Thyroid gland (tissue), 4 donors: ENCODE data around the gene CRAT. TPM values are rescaled to one million over a fixed set of nuclear protein-coding genes. Genes with fewer than 3 reads are reported as not detected.

Experiments
- DNase-seq, 2 donors: peaks; one replicate each; pipeline ENCODE4 v3.0.0-alpha.2; 2019
- H3K27ac ChIP-seq, 3 donors: fragments of 200-600 bp; sonication (generic); 1 replicate in 2 of 3; 2 replicates in 1 of 3; pipeline ENCODE4 v1.5.1; 2016 to 2019; ENCODE audit warnings: mild to moderate bottlenecking in 1 of 3, moderate library complexity in 1 of 3
- H3K27me3 ChIP-seq: fragments of 200-600 bp; sonication (generic); one replicate; pipeline ENCODE4 v1.5.1; 2019
- H3K36me3 ChIP-seq, 2 donors: fragments of 200-600 bp; sonication (generic); one replicate each; pipeline ENCODE4 v1.5.1; 2016 to 2019
- H3K4me1 ChIP-seq, 2 donors: fragments of 200-600 bp; sonication (generic); one replicate each; pipeline ENCODE4 v1.5.1; 2017 to 2019
- H3K4me3 ChIP-seq, 3 donors: fragments of 200-600 bp; sonication (generic); replicated peaks in 1 of 3; 1 replicate in 2 of 3; 2 replicates in 1 of 3; pipeline ENCODE4 v1.5.1; 2016; ENCODE audit warnings: mild to moderate bottlenecking in 1 of 3
- H3K9me3 ChIP-seq: fragments of 200-600 bp; sonication (generic); one replicate; pipeline ENCODE4 v1.5.1; 2017
- POLR2A ChIP-seq, 2 donors: fragments of 450-650 bp; IDR thresholded peaks; one replicate each; pipeline ENCODE4 v1.6.1; 2017; ENCODE audit warnings: antibody characterized with exemption in 2 of 2, mild to moderate bottlenecking in 2 of 2, moderate library complexity in 1 of 2
- WGBS, 2 donors: methylation state at CpG; one replicate each; pipeline ENCODE4 v1.1.5; 2017; 5-methylcytosine and 5-hydroxymethylcytosine counted together
- intact Hi-C: fragments of 100-400 bp; cut with DNase I; formaldehyde crosslinking; loops from one replicate; pipeline ENCODE4 v1.15.1; 2023
- total RNA-seq, 4 donors: library from RNA; depleted of rRNA; stranded (reverse); fragments of >200 nt; gene quantifications; one replicate each; pipeline ENCODE4 v1.2.3, GENCODE V29; 2016
- TF ChIP-seq, protein P1 (sequence below), 6 experiments: fragments of 200-600 bp in 3 of 6; fragments of 450-650 bp in 3 of 6; sonication (generic) in 3 of 6; IDR thresholded peaks; one replicate each; pipeline ENCODE4 v1.5.1; 2016 to 2019; ENCODE audit warnings: antibody characterized with exemption in 6 of 6, mild to moderate bottlenecking in 2 of 6, inconsistent platforms in 1 of 6, moderate library complexity in 1 of 6

The CRAT gene
- total RNA-seq, 4 donors from 2014 or later, result 44.0 to 59.0 (median 54.1) TPM

DNA sequence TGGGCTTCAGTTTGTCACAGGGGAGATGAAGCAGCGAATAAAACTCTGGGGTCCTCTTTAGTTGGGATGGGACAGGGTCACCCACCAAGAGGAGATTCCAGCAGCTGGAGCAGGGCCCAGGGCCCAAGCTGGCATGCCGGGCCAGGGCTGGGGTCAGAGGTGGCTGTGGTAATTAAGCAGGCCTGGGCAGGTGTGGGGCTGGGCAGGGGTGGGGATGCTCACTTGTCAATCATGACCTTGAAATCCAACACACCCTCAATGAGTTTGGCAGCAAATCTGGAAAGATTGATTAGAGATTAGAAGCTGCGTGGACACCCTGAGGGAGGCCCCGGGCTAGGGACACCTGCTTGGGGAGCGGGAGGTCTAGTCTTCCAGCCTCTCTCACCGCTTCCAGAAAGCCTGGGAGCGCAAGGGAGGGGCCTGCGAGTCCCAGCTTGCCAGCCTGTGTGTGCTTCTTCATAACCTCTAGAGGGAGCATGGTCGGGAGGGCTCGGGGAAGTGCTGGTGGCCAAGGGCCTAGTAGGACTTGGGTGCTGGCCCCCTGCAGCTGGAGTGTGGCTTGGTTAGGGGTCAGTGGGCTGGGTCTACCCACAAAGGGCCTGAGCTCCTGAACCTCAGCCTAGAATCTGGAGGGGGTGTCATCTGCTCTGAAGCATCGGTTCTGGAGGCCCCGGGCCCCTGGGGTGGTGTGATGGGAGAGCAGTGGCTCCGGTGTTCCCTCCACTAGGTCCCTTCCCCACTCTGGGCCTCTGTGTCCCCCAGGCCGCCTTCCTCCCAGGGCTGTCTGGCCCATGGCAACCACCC, 7.6 kb downstream of the CRAT start:
- peak; percentile 36 to 40 for DNase-seq
- no peak overlapping the region for H3K27ac ChIP-seq
- H3K36me3 ChIP-seq, result peaks cover 4 to 6% of the 10 kb centered on the region in 2 donors
- H3K9me3 ChIP-seq, result no peaks in the 10 kb centered on the region
- H3K4me1 ChIP-seq, result no peaks in the 10 kb centered on the region
- intact Hi-C loops, result no loop called here
- no peaks in the 10 kb centered on the region for H3K27me3 ChIP-seq
- TF ChIP-seq POLR2A (IDR thresholded peaks at IDR 0.05), result no peak
- TF ChIP-seq, protein P1, sequence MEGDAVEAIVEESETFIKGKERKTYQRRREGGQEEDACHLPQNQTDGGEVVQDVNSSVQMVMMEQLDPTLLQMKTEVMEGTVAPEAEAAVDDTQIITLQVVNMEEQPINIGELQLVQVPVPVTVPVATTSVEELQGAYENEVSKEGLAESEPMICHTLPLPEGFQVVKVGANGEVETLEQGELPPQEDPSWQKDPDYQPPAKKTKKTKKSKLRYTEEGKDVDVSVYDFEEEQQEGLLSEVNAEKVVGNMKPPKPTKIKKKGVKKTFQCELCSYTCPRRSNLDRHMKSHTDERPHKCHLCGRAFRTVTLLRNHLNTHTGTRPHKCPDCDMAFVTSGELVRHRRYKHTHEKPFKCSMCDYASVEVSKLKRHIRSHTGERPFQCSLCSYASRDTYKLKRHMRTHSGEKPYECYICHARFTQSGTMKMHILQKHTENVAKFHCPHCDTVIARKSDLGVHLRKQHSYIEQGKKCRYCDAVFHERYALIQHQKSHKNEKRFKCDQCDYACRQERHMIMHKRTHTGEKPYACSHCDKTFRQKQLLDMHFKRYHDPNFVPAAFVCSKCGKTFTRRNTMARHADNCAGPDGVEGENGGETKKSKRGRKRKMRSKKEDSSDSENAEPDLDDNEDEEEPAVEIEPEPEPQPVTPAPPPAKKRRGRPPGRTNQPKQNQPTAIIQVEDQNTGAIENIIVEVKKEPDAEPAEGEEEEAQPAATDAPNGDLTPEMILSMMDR (IDR thresholded peaks at IDR 0.05), result peak in 3 of 6 experiments; percentile 12 to 44 (median 23)
- H3K4me3 ChIP-seq, result no peak overlapping the region
- 60 to 64% methylated on average over 10 to 11 of the region's 14 CpGs for WGBS, 2 donors

DNA sequence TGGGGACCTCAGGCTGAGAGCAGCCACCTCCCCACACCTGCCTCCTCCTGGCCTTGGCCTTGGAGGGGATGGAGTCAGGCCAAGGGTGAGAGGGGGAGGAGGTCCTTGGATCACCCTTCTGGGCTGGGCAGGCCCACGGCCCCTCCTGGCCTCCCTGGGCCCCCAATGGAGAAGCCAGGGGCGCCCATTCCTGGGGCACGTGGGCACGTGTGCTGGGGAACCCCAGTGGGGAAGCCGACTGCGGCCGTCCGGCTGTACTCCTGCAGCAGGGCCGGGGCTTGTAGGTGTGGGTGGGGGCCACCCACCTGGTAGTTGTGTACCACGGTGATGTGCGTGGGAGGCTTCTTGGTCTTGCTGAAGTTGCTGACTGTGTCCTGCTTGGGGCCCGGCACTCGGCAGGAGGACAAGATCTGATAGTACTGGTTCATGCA, 8.5 kb downstream of the CRAT start:
- 90% methylated on average over 13 of the region's 13 CpGs; no CpG with 5 or more reads in 1 of the 2 donors for WGBS, 2 donors
- no peak for TF ChIP-seq POLR2A (IDR thresholded peaks at IDR 0.05)
- TF ChIP-seq, protein P1 (IDR thresholded peaks at IDR 0.05), result no peak
- no peaks in the 10 kb centered on the region for H3K27me3 ChIP-seq
- H3K27ac ChIP-seq, result no peak overlapping the region
- intact Hi-C loops, result no loop called here
- H3K4me1 ChIP-seq, result no peaks in the 10 kb centered on the region
- H3K4me3 ChIP-seq, result no peak overlapping the region
- H3K36me3 ChIP-seq, result peaks cover 0 to 5% of the 10 kb centered on the region in 2 donors
- no peaks in the 10 kb centered on the region for H3K9me3 ChIP-seq
- no peak for DNase-seq

DNA sequence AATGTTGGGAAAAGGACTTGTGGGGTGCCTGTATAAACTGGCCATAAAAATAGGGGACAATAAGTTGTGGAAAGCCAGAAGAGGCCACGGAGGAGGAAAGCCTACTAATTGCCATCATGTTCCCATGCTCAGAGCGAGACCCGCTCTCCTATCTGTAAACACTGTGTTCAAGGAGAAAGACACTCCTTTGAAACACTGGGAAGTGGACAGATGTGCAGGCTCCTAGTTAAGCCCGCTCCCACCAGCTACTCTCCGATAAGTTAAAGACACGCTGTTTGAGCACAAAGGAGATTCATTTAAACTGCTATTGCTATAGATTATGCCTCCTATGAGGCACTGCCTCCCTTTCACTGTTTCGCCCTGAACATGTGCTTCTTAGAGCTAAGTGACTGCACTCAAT, 9.3 kb downstream of the CRAT start:
- Histone ChIP-seq H3K4me1 (no peaks in the 10 kb centered on the region), H3K27ac (no peak overlapping the region), H3K27me3 (no peaks in the 10 kb centered on the region), H3K9me3 (no peaks in the 10 kb centered on the region), H3K4me3 (no peak overlapping the region), H3K36me3 (peaks cover 0 to 5% of the 10 kb centered on the region in 2 donors)
- WGBS, 2 donors, result 93 to 94% methylated on average over 7 of the region's 7 CpGs
- intact Hi-C loops, result no loop called here
- no peak for TF ChIP-seq POLR2A (IDR thresholded peaks at IDR 0.05)
- TF ChIP-seq, protein P1 (IDR thresholded peaks at IDR 0.05), result no peak
- no peak for DNase-seq

DNA sequence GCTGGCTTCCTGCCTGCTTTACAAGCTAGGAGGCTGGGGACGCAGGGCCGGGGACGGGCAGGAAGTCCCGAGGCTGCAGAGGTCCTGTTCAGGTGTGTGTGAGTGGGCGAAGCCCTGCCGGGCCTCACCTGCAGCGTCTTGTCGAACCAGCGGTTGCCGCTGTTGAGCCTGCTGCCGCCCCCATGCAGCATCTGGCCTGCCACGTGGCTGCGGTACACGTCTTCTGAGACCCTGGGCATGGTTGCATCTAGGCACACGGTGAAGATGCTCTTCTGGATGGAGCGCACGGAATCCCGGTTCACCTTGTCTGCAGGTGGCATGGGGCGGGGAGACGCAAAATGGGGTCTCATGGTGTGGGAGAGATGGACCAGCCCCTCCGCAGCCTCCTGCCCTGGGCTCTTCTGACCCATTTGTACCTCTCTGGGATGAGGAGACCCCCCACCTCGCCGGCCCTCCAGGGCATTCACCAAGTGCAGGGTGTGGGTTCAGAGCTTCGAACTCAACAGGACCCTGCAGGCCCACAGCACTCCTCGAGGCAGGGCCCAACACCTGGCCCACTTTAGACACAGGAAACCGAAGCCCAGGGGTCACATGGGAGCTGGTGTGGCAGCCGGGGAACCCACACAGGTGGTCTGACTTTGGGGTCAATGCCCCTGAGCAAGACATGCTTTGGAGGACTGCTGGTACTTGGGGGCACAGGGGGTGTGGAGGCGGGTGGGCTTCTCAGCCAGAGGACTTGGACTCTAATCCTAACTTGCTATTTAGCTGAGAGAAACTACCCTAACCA, 10.0 kb downstream of the CRAT start:
- 77 to 83% methylated on average over 8 to 24 of the region's 28 CpGs for WGBS, 2 donors
- no peak for TF ChIP-seq POLR2A (IDR thresholded peaks at IDR 0.05)
- TF ChIP-seq, protein P1 (IDR thresholded peaks at IDR 0.05), result no peak
- no peak overlapping the region for H3K27ac ChIP-seq
- no peaks in the 10 kb centered on the region for H3K9me3 ChIP-seq
- DNase-seq, result no peak
- no peaks in the 10 kb centered on the region for H3K27me3 ChIP-seq
- peaks cover 3 to 5% of the 10 kb centered on the region in 2 donors for H3K36me3 ChIP-seq
- intact Hi-C loops, result no loop called here
- H3K4me3 ChIP-seq, result no peak overlapping the region
- H3K4me1 ChIP-seq, result no peaks in the 10 kb centered on the region
